ENCODE results near the gene ELOVL6.
A peak's percentile ranks its signal among the peaks of the same experiment; 100 is the strongest.
"Not testable (repeated sequence)": the region's sequence is repeated elsewhere in the genome, so short reads cannot be mapped to it uniquely, and the experiment has no call there.

ELOVL6 gene, protein sequence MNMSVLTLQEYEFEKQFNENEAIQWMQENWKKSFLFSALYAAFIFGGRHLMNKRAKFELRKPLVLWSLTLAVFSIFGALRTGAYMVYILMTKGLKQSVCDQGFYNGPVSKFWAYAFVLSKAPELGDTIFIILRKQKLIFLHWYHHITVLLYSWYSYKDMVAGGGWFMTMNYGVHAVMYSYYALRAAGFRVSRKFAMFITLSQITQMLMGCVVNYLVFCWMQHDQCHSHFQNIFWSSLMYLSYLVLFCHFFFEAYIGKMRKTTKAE

GRCh38 chr4:110198435-110199416, at the start of gene ELOVL6:
Gene ELOVL6 (minus strand): TSS chr4:110198615. CDS start chr4:110198335, 280 bp downstream.
- no peak for DNase-seq

DNA sequence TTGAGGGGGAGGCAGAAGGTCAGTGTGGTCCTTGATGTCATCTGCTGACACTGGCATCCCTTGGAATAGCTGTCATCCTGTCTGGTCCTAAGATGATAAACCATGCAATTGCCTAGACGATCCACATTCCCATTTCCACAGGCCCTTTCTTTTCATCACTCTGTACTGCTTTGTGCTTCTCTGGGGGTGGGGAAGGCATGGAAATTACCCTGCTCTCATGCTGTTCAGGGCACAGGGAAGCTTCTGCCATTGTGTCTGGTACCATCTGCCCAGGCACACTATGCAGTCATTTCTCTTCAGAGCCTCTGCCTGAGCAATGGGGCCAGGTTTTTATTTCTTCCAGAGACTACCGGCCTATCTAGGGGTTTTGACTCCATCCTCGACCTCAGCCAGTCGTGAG, 49.7 kb upstream of the ELOVL6 start:
- no peak for DNase-seq

- no peak for DNase-seq
These were observed 49.2 kb upstream of the ELOVL6 start for GRCh38 chr4:110247591-110247990.

DNA sequence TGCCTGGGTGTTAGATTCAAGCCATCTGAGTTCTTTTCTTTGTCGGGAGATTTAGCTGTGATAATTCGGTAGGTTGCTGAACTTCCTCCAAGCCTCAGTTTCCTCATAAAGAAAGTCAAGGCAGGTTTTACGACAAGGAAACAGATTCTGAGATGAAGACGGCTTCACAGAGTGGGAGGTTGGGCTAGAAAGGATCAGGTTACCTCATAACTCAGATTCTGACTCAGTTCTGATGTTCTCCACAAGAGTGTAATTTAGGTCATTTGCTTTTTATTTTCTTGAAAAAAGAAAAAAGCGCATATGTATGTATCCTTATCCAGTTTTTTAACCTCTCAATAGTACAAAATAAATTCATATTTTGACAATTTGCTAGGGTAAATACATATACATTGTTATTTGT, 47.2 kb upstream of the ELOVL6 start:
- DNase-seq: no peak

DNA sequence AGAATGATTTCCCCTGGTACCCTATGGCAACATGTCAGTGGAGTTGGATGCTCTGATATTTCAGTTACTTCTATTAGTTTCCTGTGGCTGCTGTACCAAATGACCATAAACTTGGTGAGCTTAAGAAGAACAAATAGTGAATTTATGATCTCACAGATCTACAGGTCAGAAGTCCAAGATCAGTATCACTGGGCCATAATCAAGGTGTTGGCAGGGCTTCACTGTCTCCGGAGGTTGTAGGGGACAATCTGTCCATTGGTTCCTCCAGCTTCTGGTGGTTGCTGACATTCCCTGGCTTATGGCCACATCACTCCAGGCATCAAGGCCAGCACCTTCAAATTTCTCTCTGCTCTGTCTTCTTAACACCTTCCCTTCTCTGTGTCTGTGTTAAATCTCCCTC, 37.9 kb upstream of the ELOVL6 start:
- DNase-seq: no peak

- DNase-seq: not testable (repeated sequence)
These were observed 35.2 kb upstream of the ELOVL6 start for GRCh38 chr4:110233581-110233980.

- no peak for DNase-seq
These were observed 33.5 kb upstream of the ELOVL6 start for GRCh38 chr4:110231869-110232268.

GRCh38 chr4:110229266-110229665, 30.9 kb upstream of the ELOVL6 start:
- DNase-seq: no peak

DNA sequence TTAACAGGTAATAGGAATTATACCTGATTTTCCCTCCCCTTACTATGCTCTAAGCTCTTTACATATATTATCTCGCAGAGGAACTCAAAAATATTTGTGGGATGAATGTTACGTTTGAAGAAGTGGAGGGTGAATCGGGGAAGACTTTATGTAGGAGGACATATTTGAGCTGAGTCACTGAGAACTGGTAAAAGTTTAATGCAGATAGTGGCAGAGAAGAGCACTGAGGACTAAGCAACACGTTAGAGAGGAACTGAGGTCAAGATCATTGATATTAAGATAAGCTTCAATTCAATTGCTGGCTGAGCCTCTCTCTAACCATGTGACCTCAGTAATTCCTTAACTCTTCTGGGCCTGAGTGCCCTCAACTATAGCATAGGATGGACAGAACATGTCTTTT, 26.4 kb upstream of the ELOVL6 start:
- no peak for DNase-seq

DNA sequence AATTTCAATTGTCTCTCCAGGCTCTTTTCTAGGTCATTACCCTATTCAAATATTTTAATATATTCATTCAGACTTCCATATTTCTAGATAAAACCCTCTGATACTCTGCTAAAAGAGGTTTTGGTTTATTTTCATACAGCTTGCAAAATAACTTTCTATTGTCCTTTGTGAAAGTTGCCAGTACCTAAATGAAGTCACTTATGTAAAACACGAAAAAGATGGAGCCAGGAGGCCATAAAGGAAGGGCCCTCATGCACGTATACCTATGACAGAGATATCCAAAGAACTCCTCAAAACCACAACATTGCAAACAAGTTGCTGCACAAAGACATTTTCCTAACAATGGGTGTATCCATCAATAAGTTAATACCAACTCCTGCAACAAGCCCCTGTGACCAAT, 25.7 kb upstream of the ELOVL6 start:
- no peak for DNase-seq

- DNase-seq: not testable (repeated sequence)
These were observed 20.5 kb upstream of the ELOVL6 start for GRCh38 chr4:110218935-110219334.

DNA sequence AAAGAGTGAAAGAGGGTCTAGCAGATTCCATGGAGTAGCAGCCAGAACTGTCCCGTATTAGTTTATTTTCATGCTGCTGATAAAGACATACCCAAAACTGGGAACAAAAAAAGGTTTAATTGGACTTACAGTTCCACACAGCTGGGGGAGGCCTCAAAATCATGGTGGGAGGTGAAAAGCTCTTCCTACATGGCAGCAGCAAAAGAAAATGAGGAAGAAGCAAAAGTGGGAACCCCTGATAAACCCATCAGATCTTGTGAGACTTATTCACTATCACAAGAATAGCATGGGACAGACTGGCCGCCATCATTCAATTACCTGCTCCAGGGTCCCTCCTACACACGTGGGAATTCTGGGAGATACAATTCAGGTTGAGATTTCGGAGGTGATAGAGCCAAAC, 18.8 kb upstream of the ELOVL6 start:
- DNase-seq: not testable (repeated sequence)

GRCh38 chr4:110216129-110216528, 17.7 kb upstream of the ELOVL6 start:
- no peak for DNase-seq

DNA sequence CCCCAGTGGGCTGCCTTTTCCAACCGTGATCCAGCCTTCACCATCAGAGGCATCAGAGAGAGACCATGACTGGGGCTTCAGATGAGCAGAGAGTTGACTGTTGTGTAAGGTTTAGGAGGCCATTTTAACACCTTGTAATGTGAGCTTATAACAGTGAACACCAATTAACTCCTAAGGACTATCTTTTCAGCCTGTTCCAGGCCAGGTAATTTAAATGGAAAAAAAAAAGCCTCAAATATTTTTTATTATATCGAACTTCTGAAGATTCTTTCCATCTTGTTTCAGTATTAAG, 13.3 kb upstream of the ELOVL6 start:
- no peak for DNase-seq

DNA sequence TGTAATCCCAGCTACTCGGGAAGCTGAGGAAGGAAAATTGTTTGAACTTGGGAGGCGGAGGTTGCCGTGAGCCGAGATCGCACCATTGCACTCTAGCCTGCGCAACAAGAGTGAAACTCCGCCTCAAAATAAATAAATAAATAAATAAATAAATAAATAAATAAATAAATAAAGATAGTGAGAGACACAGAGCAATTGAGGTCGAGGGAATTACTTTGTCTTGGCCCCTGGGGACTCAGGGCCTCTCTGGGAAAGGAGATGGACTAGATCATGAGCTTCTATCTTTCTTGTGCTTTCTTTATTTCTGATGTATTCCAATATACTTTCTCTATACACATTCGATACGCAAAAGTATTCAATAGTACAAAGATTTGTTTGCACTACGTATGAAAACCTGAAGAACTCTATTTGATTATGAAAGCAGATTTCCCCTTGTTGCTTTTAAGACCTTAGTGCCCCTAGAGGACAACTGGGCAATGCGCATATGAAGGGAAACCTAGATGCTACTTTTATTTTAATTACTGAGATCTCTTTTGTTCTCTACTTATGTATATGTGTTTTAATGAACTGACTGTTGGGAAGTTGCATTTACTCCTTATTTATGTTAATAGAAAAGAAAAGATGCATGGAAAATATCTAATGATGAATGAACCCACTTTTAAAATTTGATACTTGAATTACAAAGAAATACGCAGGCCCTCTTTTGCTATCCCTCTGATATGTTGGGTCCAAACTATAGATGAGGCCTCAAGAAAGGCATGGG, 12.8 kb upstream of the ELOVL6 start:
- peak in 1 of 2 experiments; percentile 0 for DNase-seq

- DNase-seq: no peak
These were observed 10.0 kb upstream of the ELOVL6 start for GRCh38 chr4:110208419-110208818.

GRCh38 chr4:110207233-110207632, 8.8 kb upstream of the ELOVL6 start:
- no peak for DNase-seq

DNA sequence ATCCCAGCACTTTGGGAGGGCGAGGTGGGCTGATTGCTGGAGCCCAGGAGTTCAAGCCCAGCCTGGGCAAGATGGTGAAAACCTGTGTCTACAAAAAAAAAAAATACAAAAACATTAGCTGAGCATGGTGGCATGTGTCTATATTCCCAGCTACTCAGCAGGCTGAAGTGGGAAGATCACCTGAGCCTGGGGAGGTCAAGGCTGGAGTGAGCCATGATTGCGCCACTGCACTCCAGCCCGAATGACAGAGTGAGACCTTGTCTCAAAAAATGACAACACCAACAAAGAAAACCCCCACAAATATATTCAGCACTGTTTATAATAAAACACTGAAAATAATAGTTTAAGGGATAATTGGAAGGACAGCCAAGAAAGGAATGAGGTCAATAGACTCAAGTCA, 3.6 kb upstream of the ELOVL6 start:
- DNase-seq: no peak

DNA sequence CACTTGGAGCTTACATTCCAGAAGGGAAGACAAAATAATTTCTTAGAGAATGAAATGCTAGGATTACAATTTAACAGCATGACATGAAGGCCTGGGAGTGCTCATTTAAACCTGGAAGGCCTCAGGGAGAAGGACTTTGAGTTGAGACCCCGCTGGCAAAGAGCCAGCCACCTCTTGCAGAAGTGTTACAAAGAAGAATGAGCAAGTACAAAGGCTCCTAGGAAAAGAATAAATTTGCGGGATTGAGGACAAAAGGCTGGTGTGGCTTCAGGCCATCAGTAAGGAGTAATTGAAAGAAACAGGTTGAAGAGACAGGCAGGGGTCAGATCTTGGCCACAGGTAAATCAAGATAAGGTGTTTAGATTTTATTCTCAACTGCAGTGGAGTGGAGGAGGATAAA, 3.1 kb upstream of the ELOVL6 start:
- no peak for DNase-seq

- DNase-seq: no peak
These were observed 2.3 kb upstream of the ELOVL6 start for GRCh38 chr4:110200689-110201088.

DNA sequence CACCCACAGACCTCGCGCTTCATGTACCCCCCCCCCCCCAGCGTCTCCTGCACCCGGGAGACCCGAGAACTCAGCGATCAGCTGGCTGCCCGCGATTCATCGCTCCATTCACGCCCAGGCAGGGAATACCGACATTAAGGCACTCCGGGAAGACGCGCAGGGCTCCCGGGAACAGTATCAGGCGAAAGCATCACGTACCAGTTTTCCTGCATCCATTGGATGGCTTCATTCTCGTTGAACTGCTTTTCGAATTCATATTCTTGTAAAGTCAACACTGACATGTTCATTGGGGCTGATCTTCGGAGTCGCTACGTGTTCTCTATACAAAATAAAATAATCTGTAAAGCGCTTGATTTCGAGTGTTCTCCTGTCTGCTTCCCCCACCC, 373 bp downstream of the ELOVL6 start:
- DNase-seq: peak in 1 of 2 experiments; percentile 0

GRCh38 chr4:110197529-110198042, 829 bp downstream of the ELOVL6 start:
- peak in 1 of 2 experiments; percentile 0 for DNase-seq

DNA sequence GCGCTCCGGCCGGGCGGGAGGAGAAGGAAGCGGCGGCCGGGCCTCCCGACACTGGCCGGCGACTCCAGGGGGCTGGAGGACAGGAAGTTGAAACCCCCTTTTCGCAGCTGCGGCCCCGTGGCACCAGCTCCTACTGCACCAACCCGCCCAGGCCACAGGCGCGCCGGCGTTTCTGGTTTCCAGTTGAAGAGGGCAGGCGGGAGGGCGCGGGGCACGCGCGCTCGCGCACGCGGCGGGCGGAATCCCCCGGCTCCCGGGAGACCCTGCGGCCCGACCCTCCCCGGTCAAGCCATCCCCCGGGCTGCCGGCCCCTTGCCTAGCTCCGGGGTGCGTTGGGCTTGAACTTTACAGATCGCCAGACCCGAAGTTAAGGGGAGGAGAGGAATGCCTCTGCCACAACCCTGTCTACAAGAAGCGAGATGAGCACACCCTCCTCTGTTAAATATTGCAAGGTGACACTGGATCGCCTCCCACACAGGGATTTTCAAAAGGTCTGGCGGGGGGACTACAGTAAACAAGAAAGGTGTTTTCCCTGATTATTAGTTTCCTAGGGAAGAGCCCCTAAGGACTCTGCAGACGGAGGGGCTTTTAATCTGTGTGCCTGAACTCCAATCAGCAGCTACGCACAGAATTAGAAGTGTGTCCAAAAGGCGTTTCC, 1.4 kb downstream of the ELOVL6 start:
- no peak for DNase-seq

All from NCI-H187 (cell line).